GM12801 (cell line): ENCODE measurements around the gene SLC35F5.

Source experiments
- TF ChIP-seq, protein P1 (sequence below): IDR thresholded peaks from one replicate; pipeline ENCODE4 v1.5.1; 2011; ENCODE audit warnings: control low read depth; ENCODE audit not compliant: insufficient read length; ENCODE audit errors: extremely low read depth

SLC35F5 gene, protein sequence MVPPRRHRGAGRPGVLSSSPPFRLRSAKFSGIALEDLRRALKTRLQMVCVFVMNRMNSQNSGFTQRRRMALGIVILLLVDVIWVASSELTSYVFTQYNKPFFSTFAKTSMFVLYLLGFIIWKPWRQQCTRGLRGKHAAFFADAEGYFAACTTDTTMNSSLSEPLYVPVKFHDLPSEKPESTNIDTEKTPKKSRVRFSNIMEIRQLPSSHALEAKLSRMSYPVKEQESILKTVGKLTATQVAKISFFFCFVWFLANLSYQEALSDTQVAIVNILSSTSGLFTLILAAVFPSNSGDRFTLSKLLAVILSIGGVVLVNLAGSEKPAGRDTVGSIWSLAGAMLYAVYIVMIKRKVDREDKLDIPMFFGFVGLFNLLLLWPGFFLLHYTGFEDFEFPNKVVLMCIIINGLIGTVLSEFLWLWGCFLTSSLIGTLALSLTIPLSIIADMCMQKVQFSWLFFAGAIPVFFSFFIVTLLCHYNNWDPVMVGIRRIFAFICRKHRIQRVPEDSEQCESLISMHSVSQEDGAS

DNA sequence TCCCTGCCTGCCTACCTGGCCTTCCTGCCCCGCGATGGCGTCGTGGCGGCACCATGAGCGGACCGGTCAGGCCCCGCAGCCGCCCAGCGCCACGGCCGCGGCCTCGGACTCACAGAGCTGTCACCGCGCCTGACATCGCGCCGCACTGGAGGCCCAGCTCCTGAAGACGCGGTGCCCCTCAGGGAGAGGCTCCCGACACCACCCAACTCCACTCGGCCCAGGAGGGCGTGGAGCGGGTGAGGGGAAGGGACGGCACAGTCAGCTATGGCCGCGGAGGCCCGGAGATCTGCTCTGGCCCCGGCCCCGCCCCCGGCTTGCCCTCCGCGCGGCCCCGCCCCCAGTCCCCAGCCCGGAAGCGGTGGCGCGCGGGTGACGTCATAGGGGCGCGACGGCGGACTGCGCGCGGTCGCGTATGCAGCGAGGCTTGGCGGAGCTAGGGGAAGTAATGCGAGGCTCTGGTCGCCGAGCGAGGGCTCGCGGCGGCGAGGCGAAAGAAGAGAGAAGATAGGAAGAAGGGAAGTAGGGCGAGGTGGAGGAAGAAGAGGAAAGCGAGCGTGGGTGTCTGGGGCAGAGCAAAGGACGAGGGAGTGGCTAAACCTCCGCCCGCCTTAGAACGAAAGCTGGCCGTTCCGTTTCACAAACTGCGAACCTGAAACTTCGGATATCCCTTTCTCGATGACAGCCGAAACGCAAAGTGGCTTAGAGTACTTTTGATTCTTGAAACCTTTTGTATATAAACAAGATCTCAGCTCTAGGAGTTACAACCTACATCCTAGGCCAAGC lies at the start of gene SLC35F5:
TSS of gene SLC35F5 (minus strand) at position 288 of the 783 bp plus-strand sequence. CDS start at position 55, 233 bp downstream.
- TF ChIP-seq, protein P1, sequence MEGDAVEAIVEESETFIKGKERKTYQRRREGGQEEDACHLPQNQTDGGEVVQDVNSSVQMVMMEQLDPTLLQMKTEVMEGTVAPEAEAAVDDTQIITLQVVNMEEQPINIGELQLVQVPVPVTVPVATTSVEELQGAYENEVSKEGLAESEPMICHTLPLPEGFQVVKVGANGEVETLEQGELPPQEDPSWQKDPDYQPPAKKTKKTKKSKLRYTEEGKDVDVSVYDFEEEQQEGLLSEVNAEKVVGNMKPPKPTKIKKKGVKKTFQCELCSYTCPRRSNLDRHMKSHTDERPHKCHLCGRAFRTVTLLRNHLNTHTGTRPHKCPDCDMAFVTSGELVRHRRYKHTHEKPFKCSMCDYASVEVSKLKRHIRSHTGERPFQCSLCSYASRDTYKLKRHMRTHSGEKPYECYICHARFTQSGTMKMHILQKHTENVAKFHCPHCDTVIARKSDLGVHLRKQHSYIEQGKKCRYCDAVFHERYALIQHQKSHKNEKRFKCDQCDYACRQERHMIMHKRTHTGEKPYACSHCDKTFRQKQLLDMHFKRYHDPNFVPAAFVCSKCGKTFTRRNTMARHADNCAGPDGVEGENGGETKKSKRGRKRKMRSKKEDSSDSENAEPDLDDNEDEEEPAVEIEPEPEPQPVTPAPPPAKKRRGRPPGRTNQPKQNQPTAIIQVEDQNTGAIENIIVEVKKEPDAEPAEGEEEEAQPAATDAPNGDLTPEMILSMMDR = no peak

DNA sequence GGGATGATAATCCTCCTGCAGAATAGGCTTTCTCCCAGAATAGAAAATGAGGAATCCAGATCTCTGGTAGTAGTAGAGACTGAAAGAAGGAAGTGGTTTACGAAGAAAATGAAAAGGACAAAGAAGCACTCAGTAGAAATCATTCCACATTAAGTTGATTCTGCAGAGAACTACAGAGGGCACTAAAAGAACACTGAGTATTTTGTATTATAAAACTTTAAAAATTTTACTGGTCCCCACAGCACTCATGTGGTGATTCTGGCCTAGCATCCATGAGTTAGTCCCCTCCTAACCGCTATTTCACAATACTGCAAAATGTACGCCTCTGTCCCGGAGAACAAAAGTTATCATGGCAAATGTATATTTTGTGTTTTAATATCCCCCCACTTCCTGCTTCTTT lies 42.9 kb upstream of the SLC35F5 start:
- TF ChIP-seq, protein P1 = no peak

DNA sequence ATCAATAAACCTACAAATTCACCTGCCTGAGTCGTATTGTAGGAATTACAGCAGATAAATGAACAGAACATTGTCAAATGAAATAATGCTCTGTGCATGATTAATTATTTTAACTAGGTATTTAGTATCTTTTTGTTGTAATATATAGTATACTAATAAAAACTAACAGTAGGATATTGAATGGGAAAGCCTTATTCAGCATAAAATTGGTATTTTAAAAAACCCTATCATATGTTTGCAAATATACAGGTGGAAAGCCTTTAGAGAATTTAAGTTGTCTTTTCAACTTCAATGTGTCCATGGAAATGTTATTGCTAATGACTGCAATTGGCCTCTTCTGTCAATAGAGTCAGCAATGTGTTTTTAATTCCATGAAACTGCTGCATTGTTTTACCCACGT lies 40.8 kb upstream of the SLC35F5 start:
- TF ChIP-seq, protein P1 = no peak

DNA sequence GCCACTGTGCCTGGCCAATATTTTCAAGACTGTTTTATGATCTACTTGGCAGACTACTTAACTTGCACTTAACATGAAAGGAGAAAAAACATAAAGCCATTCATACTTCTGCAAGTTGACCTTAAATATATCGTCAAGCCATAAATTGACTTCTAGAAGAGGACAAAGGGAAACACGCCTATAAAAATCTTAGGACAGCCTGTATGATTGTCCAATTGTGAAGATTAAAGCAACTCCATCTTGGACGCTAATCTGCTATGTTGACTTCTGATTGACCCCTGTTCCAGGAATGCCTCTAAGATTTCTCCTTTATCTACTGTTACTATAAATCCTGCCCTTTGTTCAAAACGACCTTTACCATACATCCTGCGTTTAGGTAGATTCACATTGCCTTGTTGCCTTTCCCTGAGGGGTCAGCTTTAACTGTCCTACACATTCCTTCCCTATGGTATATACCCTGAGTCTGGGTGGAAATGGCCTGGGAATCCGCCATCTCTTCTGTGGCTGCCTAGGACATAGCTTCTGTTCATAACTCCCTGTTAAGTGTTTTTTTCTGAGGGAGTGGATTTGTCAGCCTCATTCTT lies 40.2 kb upstream of the SLC35F5 start:
- TF ChIP-seq, protein P1 = no peak

DNA sequence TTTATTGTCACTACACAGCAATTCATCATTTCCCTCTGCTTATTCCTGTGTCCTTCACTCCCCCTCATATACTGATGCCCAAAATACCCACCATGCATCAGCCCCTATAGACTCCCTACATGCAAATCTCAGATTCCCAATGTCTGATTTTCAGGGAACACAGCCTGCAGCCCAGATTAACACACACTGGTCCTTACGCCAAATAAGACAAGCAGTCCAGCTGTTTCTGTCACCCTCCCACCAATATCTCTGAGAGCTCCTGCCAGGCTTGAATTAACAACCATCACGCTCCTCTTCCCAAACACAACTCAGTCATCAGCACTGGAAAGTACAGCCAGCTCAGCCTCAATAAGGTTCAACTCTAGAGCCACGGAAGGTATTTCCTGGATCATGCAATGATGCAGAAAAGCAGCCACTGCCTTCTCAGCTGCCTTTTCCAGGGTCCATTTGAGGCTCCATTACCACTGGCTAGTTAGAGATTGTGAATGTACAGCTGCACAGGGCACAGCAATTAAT lies 39.0 kb upstream of the SLC35F5 start:
- TF ChIP-seq, protein P1 = no peak

DNA sequence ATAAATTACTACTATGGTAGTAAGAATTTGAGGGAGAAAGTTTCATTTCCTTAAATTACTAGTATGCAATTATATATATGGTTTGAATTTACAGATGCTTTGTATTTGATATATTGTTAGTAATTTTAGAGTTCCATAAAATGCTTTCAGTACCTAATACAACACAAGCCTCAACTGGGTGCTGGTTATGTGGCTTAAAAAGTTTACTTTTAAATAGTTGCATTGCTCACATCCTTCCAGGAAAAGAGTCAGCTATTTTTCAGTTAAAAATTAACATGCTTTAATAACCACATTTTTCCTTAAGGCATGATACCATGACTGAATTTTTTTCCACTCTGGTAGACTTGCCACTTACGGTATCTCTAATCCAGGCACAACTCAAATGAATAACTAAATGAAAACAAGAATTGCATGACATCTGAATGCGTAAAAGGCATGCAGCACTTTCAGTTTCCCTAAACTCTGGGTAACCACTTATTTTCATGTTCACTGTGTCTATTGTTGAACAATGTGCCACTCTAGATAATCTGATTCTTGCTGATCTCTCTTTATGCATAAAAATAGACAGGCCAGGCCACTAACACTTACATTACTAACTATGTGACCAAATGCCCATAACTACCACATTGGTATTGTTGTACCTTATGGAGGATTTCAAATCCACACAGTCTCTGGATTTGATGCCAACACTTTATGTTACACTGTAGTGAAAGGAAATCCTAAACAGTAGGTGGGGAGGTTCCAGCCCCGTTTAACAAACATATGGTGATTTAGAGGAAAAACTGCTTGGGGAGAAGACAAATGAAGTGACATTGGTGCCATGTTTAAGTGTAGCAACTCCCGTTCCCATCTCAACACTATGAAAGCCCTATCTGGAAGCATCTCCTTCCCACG lies 35.5 kb upstream of the SLC35F5 start:
- TF ChIP-seq, protein P1 = no peak
